ENCODE data around the gene CLMP.
A peak's percentile ranks its signal among the peaks of the same experiment; 100 is the strongest.
"Not testable (repeated sequence)": the region's sequence is repeated elsewhere in the genome, so short reads cannot be mapped to it uniquely, and the experiment has no call there.

Gene CLMP

GRCh38 chr11:123060277-123061000 lies 134.6 kb downstream of the CLMP start:
- Mint-ChIP-seq H3K4me3 (peak overlapping the region; percentile 93), H3K9me3 (no peaks in the 10 kb centered on the region), H3K27me3 (no peaks in the 10 kb centered on the region), H3K27ac (peak overlapping the region; percentile 100), H3K36me3 (peaks cover 61% of the 10 kb centered on the region), H3K4me1 (peaks cover 79% of the 10 kb centered on the region)
- no peak for ATAC-seq

- H3K36me3 Mint-ChIP-seq, result peaks cover 61% of the 10 kb centered on the region
- H3K4me1 Mint-ChIP-seq, result peaks cover 79% of the 10 kb centered on the region
- not testable (repeated sequence) for H3K9me3 Mint-ChIP-seq, H3K27me3 Mint-ChIP-seq, ATAC-seq
- H3K27ac Mint-ChIP-seq, result peak overlapping the region; percentile 100
- H3K4me3 Mint-ChIP-seq, result peak overlapping the region; percentile 93
Observed at GRCh38 chr11:123059041-123059920, 135.8 kb downstream of the CLMP start.

- H3K4me3 Mint-ChIP-seq, result peak overlapping the region; percentile 93
- peak overlapping the region; percentile 100 for H3K27ac Mint-ChIP-seq
- ATAC-seq, result no peak
- H3K36me3 Mint-ChIP-seq, result peaks cover 61% of the 10 kb centered on the region
- H3K9me3 Mint-ChIP-seq, result no peaks in the 10 kb centered on the region
- no peaks in the 10 kb centered on the region for H3K27me3 Mint-ChIP-seq
- H3K4me1 Mint-ChIP-seq, result peaks cover 69% of the 10 kb centered on the region
Observed at GRCh38 chr11:123057661-123058305, 137.3 kb downstream of the CLMP start.

- Mint-ChIP-seq H3K4me1 (peaks cover 69% of the 10 kb centered on the region), H3K9me3 (no peaks in the 10 kb centered on the region), H3K4me3 (peak overlapping the region; percentile 93), H3K27ac (peak overlapping the region; percentile 100), H3K36me3 (peaks cover 63% of the 10 kb centered on the region), H3K27me3 (no peaks in the 10 kb centered on the region)
- ATAC-seq, result no peak
Observed at GRCh38 chr11:123056835-123057491, 138.1 kb downstream of the CLMP start.

GRCh38 chr11:123055191-123055901 lies 139.7 kb downstream of the CLMP start:
- Mint-ChIP-seq H3K36me3 (peaks cover 53% of the 10 kb centered on the region), H3K27me3 (no peaks in the 10 kb centered on the region), H3K4me3 (no peak overlapping the region), H3K27ac (peak overlapping the region; percentile 24), H3K4me1 (peaks cover 59% of the 10 kb centered on the region), H3K9me3 (no peaks in the 10 kb centered on the region)
- ATAC-seq, result no peak

- no peak overlapping the region for H3K27ac Mint-ChIP-seq
- ATAC-seq, result peak; percentile 87
- peaks cover 44% of the 10 kb centered on the region for H3K36me3 Mint-ChIP-seq
- H3K4me1 Mint-ChIP-seq, result peaks cover 50% of the 10 kb centered on the region
- no peaks in the 10 kb centered on the region for H3K27me3 Mint-ChIP-seq
- no peaks in the 10 kb centered on the region for H3K9me3 Mint-ChIP-seq
- no peak overlapping the region for H3K4me3 Mint-ChIP-seq
Observed at GRCh38 chr11:123054301-123055065, 140.6 kb downstream of the CLMP start.

- Mint-ChIP-seq H3K4me3 (no peak overlapping the region), H3K4me1 (peaks cover 37% of the 10 kb centered on the region), H3K27me3 (no peaks in the 10 kb centered on the region), H3K36me3 (peaks cover 31% of the 10 kb centered on the region), H3K9me3 (no peaks in the 10 kb centered on the region), H3K27ac (no peak overlapping the region)
- no peak for ATAC-seq
Observed at GRCh38 chr11:123052901-123053721, 141.9 kb downstream of the CLMP start.

- Mint-ChIP-seq H3K27me3 (no peaks in the 10 kb centered on the region), H3K27ac (no peak overlapping the region), H3K4me1 (peaks cover 22% of the 10 kb centered on the region), H3K4me3 (no peak overlapping the region), H3K9me3 (no peaks in the 10 kb centered on the region), H3K36me3 (peaks cover 16% of the 10 kb centered on the region)
- no peak for ATAC-seq
Observed at GRCh38 chr11:123051634-123052033, 143.4 kb downstream of the CLMP start.

- H3K4me3 Mint-ChIP-seq, result no peak overlapping the region
- H3K36me3 Mint-ChIP-seq, result peaks cover 12% of the 10 kb centered on the region
- ATAC-seq, result no peak
- no peak overlapping the region for H3K27ac Mint-ChIP-seq
- no peaks in the 10 kb centered on the region for H3K27me3 Mint-ChIP-seq
- no peaks in the 10 kb centered on the region for H3K9me3 Mint-ChIP-seq
- peaks cover 17% of the 10 kb centered on the region for H3K4me1 Mint-ChIP-seq
Observed at GRCh38 chr11:123051146-123051545, 143.9 kb downstream of the CLMP start.

- H3K36me3 Mint-ChIP-seq, result peaks cover 9% of the 10 kb centered on the region
- H3K9me3 Mint-ChIP-seq, result no peaks in the 10 kb centered on the region
- H3K4me1 Mint-ChIP-seq, result no peaks in the 10 kb centered on the region
- no peaks in the 10 kb centered on the region for H3K27me3 Mint-ChIP-seq
- ATAC-seq, result no peak
- no peak overlapping the region for H3K4me3 Mint-ChIP-seq
- no peak overlapping the region for H3K27ac Mint-ChIP-seq
Observed at GRCh38 chr11:123047947-123048293, 147.1 kb downstream of the CLMP start.

- no peak for ATAC-seq
- no peak overlapping the region for H3K4me3 Mint-ChIP-seq
- H3K36me3 Mint-ChIP-seq, result peaks cover 9% of the 10 kb centered on the region
- no peaks in the 10 kb centered on the region for H3K4me1 Mint-ChIP-seq
- H3K27me3 Mint-ChIP-seq, result no peaks in the 10 kb centered on the region
- H3K27ac Mint-ChIP-seq, result no peak overlapping the region
- H3K9me3 Mint-ChIP-seq, result no peaks in the 10 kb centered on the region
Observed at GRCh38 chr11:123047266-123047946, 147.6 kb downstream of the CLMP start.

- H3K36me3 Mint-ChIP-seq, result peaks cover 3% of the 10 kb centered on the region
- H3K9me3 Mint-ChIP-seq, result no peaks in the 10 kb centered on the region
- no peak overlapping the region for H3K27ac Mint-ChIP-seq
- H3K27me3 Mint-ChIP-seq, result no peaks in the 10 kb centered on the region
- H3K4me3 Mint-ChIP-seq, result no peak overlapping the region
- H3K4me1 Mint-ChIP-seq, result no peaks in the 10 kb centered on the region
- no peak for ATAC-seq
Observed at GRCh38 chr11:123046473-123047259, 148.4 kb downstream of the CLMP start.

Measured in stimulated activated memory B cell treated with anti-CD40 and anti-IgM and Interleukin-4, amounts not matched to agents 10 μg/mL and 1 μg/mL and 100 μg/mL, for 72 hours (primary cell).